WERI-Rb-1 (cell line): ENCODE data around the gene AGBL2.
"Not testable (repeated sequence)": the region's sequence is repeated elsewhere in the genome, so short reads cannot be mapped to it uniquely, and the experiment has no call there.

Experiments used
- DNase-seq: peaks from one replicate; pipeline ENCODE4 v3.0.0-alpha.2; 2020
- H3K27ac ChIP-seq: fragments of 250-450 bp; sonication (Bioruptor Pico); 2 replicates; pipeline ENCODE4 v1.5.1; 2020; ENCODE audit warnings: mild to moderate bottlenecking, moderate library complexity
- H3K27me3 ChIP-seq: fragments of 250-450 bp; sonication (Bioruptor Pico); 2 replicates; pipeline ENCODE4 v1.5.1; 2021; ENCODE audit warnings: mild to moderate bottlenecking, low read depth, moderate library complexity; ENCODE audit not compliant: insufficient read depth, severe bottlenecking
- H3K36me3 ChIP-seq: fragments of 250-450 bp; sonication (Bioruptor Pico); 2 replicates; pipeline ENCODE4 v1.5.1; 2020; ENCODE audit warnings: mild to moderate bottlenecking, moderate library complexity
- H3K4me3 ChIP-seq: 2 replicates; pipeline ENCODE4 v1.5.1; 2011; ENCODE audit warnings: low read depth, mild to moderate bottlenecking, control low read depth, low read length
- H3K9me3 ChIP-seq: fragments of 250-450 bp; sonication (Bioruptor Pico); 2 replicates; pipeline ENCODE4 v1.5.1; 2021; ENCODE audit warnings: mild to moderate bottlenecking, moderate library complexity; ENCODE audit not compliant: severe bottlenecking
- CTCF ChIP-seq: IDR thresholded peaks from 2 replicates; pipeline ENCODE4 v1.5.1; 2011; ENCODE audit warnings: low read depth, mild to moderate bottlenecking, control low read depth, inconsistent platforms, low read length

Gene AGBL2

DNA sequence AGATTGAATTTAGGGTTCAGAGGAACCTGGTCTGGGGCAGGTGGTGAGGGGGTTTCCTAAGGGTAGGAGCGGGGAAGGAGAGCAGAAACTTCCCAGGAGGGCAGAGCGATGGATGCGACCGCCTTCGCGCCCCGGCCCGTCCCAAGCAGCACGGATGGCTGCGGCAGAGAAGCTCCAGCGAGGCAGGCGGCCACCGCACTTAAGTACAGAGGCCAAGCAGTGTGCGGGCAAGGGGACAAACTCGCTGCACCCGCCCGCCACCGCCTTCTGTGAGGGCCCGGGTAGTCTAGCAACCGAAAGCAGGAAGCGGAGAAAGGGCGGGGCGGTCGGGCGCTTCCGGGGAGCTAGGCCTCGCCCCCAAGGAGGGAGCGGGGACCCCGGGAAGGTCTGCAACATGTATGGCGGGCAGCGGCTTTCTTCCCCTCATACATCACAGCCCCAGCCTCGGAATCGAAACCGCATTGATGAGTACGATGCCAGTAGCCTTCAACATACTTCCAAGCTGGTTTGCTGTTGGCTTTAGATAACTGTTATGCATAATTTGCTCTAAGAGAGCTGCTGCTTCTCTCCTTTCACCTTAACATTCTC is at the start of gene AGBL2:
AGBL2 (minus strand) TSS at position 288 of the 588 bp plus-strand sequence. CDS start 719 bp downstream, outside the sequence.
- H3K27ac ChIP-seq: peak within 1 kb of the TSS; percentile 47
- H3K27me3 ChIP-seq: no peaks in the 10 kb centered on the region
- peak within 1 kb of the TSS; percentile 79 for H3K4me3 ChIP-seq
- no peak for TF ChIP-seq CTCF
- no peaks in the 10 kb centered on the region for H3K9me3 ChIP-seq
- DNase-seq: peak; percentile 77
- H3K36me3 ChIP-seq: peaks cover 42% of the 10 kb centered on the region

- DNase-seq, H3K27ac ChIP-seq, H3K27me3 ChIP-seq, H3K9me3 ChIP-seq, H3K4me3 ChIP-seq: not testable (repeated sequence)
- H3K36me3 ChIP-seq: peaks cover 84% of the 10 kb centered on the region
These were observed 44.1 kb upstream of the AGBL2 start for GRCh38 chr11:47759291-47759690.

DNA sequence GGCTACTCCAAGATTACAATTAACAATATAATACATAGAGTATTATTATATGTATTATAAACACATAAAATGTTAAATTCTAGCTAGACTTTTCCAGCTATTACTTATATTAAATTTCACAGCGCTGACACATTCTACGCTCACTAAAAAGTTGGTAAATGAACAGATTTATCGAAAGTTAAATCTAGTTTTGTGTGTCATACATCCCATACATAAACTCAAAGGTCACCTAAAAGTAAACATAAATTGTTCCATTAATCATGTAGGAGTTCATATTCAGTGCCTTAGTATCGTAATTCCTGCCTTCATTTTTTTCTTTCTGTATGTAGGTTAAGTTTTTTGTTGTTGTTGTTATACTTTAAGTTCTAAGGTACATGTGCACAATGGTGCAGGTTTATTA is 41.0 kb upstream of the AGBL2 start:
- TF ChIP-seq CTCF: no peak
- Histone ChIP-seq H3K4me3 (no peak overlapping the region), H3K9me3 (no peaks in the 10 kb centered on the region), H3K27ac (no peak overlapping the region), H3K36me3 (peaks cover 86% of the 10 kb centered on the region), H3K27me3 (no peaks in the 10 kb centered on the region)
- no peak for DNase-seq

DNA sequence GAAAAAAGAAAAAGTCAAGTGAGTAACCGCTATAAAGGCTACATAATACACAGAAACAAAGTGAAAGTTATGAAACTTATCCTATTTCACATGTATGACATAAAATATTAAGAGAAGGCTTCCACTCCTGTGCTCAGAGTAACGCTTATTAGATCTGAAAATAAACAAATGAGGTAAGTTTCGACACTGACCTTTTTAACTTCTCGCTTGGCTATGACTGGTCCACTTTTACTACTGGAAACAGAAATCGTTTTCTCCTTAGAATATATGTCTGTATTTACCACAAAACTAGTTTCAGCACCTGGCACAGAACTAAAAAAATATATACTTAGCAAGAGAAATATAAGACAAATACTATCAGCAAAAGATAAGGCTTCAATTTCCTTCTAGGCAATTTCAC is 35.6 kb upstream of the AGBL2 start:
- Histone ChIP-seq H3K36me3 (peaks cover 85% of the 10 kb centered on the region), H3K27ac (no peak overlapping the region), H3K27me3 (no peaks in the 10 kb centered on the region), H3K4me3 (no peak overlapping the region), H3K9me3 (no peaks in the 10 kb centered on the region)
- DNase-seq: no peak
- no peak for TF ChIP-seq CTCF

- peaks cover 89% of the 10 kb centered on the region for H3K36me3 ChIP-seq
These were observed 27.3 kb upstream of the AGBL2 start for GRCh38 chr11:47742494-47742893.

DNA sequence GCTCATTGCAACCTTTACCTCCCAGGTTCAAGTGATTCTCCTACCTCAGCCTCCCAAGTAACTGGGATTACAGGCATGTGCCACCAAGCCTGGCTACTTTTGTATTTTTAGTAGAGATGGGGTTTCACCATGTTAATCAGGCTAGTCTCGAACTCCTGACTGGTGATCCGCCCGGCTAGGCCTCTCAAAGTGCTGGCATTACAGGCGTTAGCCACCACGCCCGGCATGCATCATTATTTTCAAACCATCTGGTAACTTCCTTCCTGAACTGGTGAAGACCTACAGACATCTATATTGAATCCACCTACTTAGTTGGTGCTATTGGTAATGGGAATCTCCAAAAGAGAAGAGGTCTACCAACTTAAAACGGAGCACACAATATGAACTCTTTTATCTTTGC is 22.6 kb upstream of the AGBL2 start:
- H3K27ac ChIP-seq: not testable (repeated sequence)

More at GRCh38 chr11:47742494-47742893, 27.3 kb upstream of the AGBL2 start:
- DNase-seq, H3K9me3 ChIP-seq, H3K27me3 ChIP-seq, H3K4me3 ChIP-seq, H3K27ac ChIP-seq: not testable (repeated sequence)

DNA sequence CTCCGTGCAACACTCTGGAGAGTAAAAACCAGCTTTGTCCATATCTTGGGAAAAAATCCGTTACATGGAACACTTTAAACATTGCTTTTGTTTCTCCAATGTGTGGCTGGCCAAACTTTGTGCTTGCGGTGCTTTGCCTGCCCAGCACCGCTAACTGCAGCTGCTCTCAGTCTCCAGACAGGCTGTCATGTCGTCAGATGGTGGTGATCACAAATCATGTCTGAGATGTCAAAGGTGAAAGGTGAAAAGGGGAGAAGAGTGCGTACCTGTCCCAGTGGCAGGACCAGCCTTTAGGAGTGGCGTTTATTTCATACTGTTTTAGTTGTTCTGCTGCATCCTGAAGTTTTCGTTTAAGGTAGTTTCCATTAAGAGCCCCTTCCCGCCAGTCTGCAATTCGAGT is 17.1 kb upstream of the AGBL2 start:
- H3K4me3 ChIP-seq: no peak overlapping the region
- H3K27me3 ChIP-seq: no peaks in the 10 kb centered on the region
- H3K36me3 ChIP-seq: peaks cover 96% of the 10 kb centered on the region
- no peak overlapping the region for H3K27ac ChIP-seq
- H3K9me3 ChIP-seq: no peaks in the 10 kb centered on the region
- no peak for DNase-seq
- TF ChIP-seq CTCF: no peak

More for the DNA sequence above, 22.6 kb upstream of the AGBL2 start:
- H3K27me3 ChIP-seq, DNase-seq, H3K9me3 ChIP-seq, H3K4me3 ChIP-seq: not testable (repeated sequence)
- H3K36me3 ChIP-seq: peaks cover 87% of the 10 kb centered on the region
